Stimulated activated CD8-positive, alpha-beta memory T cell treated with anti-CD3 and anti-CD28 coated beads, Interleukin-4, amount 100 ng/mL, for 24 hours (primary cell): ENCODE measurements around the gene DEPDC5.
"Not testable (repeated sequence)": the region's sequence is repeated elsewhere in the genome, so short reads cannot be mapped to it uniquely, and the experiment has no call there.

Experiments
- DNase-seq: peaks from one replicate; pipeline ENCODE4 v3.0.0-alpha.2; 2020; ENCODE audit warnings: low read depth

DEPDC5 gene

GRCh38 chr22:31753634-31754501 is at the start of gene DEPDC5:
Gene DEPDC5, plus strand, starts transcription at chr22:31754019. Its CDS starts 903 bp downstream, at chr22:31754922.
- DNase-seq, result peak; percentile 94

GRCh38 chr22:31707519-31707918 is 46.3 kb upstream of the DEPDC5 start:
- no peak for DNase-seq

GRCh38 chr22:31711226-31711625 is 42.6 kb upstream of the DEPDC5 start:
- DNase-seq, result not testable (repeated sequence)

GRCh38 chr22:31715147-31715778 is 38.6 kb upstream of the DEPDC5 start:
- DNase-seq, result no peak

- no peak for DNase-seq
Observed at GRCh38 chr22:31719850-31720471, 33.9 kb upstream of the DEPDC5 start.

- DNase-seq, result no peak
Observed at GRCh38 chr22:31723723-31724122, 30.1 kb upstream of the DEPDC5 start.

GRCh38 chr22:31726692-31727091 is 27.1 kb upstream of the DEPDC5 start:
- DNase-seq, result no peak

GRCh38 chr22:31728857-31729256 is 25.0 kb upstream of the DEPDC5 start:
- no peak for DNase-seq

- DNase-seq, result no peak
Observed at GRCh38 chr22:31730344-31730711, 23.5 kb upstream of the DEPDC5 start.

GRCh38 chr22:31732089-31732829 is 21.6 kb upstream of the DEPDC5 start:
- DNase-seq, result no peak

- no peak for DNase-seq
Observed at GRCh38 chr22:31733580-31734079, 20.2 kb upstream of the DEPDC5 start.

GRCh38 chr22:31734512-31734911 is 19.3 kb upstream of the DEPDC5 start:
- no peak for DNase-seq

- DNase-seq, result no peak
Observed at GRCh38 chr22:31736458-31736857, 17.4 kb upstream of the DEPDC5 start.

- DNase-seq, result no peak
Observed at GRCh38 chr22:31737932-31738331, 15.9 kb upstream of the DEPDC5 start.

- DNase-seq, result no peak
Observed at GRCh38 chr22:31738566-31738965, 15.3 kb upstream of the DEPDC5 start.

- DNase-seq, result no peak
Observed at GRCh38 chr22:31739795-31740201, 14.0 kb upstream of the DEPDC5 start.

- not testable (repeated sequence) for DNase-seq
Observed at GRCh38 chr22:31740314-31740713, 13.5 kb upstream of the DEPDC5 start.

- no peak for DNase-seq
Observed at GRCh38 chr22:31742115-31742514, 11.7 kb upstream of the DEPDC5 start.

GRCh38 chr22:31742682-31743081 is 11.1 kb upstream of the DEPDC5 start:
- DNase-seq, result no peak

GRCh38 chr22:31743871-31744270 is 9.9 kb upstream of the DEPDC5 start:
- DNase-seq, result no peak

- no peak for DNase-seq
Observed at GRCh38 chr22:31747441-31747840, 6.4 kb upstream of the DEPDC5 start.

GRCh38 chr22:31748490-31748889 is 5.3 kb upstream of the DEPDC5 start:
- DNase-seq, result no peak
